GM13976 (cell line): ENCODE data around the gene ASAP2.

Experiments
- DNase-seq: peaks from one replicate; pipeline ENCODE4 v3.0.0; 2012; ENCODE audit warnings: low spot score
- CTCF ChIP-seq: IDR thresholded peaks from 2 replicates; pipeline ENCODE4 v1.5.1; 2012; ENCODE audit warnings: borderline replicate concordance, mild to moderate bottlenecking; ENCODE audit not compliant: insufficient read depth; ENCODE audit errors: extremely low read depth, missing control alignments, control extremely low read depth
- in situ Hi-C: fragments of 300-500 bp; cut with MboI; formaldehyde crosslinking; loops from one replicate; pipeline ENCODE4 v1.12.0; 2022; ENCODE audit warnings: low sequenced_read_pairs, mixed read lengths, inconsistent platforms; ENCODE audit not compliant: unreplicated experiment

ASAP2 gene

DNA sequence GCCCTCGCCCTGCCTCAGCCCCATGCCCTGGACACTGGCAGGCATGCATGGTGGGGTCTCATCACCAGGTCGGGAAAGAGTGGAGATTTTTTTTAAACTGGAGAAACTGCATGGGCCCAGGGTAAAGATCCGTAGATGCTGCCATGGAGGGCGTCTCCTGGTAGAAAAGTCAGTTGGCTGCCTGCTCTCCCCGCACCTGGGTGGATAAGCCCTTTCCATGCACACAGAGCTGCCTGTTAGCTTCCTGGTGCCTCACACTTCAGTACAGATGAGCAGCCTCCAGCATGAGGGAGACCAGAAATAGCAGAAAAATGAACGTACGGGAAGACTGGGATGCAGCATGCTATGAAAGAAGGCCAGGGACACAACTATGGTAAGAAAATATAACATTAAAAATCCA lies 92.0 kb downstream of the ASAP2 start:
- no peak for DNase-seq
- no peak for TF ChIP-seq CTCF
- in situ Hi-C loops, result no loop called here

GRCh38 chr2:9299161-9300100 lies 92.8 kb downstream of the ASAP2 start:
- in situ Hi-C loops, result no loop called here
- no peak for TF ChIP-seq CTCF
- DNase-seq, result no peak

DNA sequence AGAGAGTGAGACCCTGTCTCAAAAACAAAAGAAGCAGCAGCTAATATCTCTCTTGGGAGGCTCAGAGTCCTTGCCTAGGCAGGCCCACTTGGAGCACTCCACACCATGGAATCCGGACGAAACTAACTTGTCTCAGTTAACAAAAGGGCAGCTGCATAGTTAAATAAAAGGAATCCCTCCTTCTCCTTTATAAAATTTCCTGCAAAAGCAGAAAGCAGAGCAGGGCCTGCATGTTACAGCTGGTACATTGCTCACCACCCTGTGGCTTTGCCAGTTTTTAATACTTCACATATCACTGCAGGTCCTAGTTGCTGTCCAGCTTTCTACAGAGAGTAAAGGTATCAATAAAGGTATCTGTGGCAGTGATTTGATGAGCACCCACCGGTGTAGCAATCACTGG lies 93.6 kb downstream of the ASAP2 start:
- DNase-seq, result no peak
- TF ChIP-seq CTCF, result no peak
- in situ Hi-C loops, result no loop called here

DNA sequence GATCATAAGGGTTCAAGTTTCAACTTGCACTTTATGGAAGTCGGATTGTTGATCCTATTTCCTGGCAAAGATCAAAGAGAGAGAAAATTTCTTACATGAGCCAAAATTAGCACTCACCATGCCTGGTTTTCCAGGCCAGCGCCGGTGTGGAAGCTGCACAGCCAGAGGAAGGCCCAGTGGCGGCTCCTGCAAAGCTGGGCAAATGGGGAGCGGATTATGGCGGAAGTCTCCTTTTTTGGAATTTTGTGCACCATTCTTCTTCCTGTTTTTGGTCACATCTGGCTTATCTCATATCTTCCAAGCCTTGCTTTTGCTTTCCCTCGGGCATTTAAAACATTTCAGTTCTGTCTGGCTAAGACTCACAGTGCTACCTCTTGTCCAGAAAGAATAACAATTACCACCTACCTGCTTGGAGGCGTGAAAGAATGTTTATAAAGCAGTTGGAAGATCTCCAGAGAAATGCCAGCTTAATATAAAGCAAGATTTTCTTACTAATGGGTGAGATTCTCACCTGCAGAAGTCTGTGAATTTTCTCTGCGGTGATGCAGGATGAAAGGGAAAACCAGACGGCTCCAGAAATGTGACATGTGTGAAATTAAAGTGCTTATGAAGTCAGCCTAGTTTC lies 94.3 kb downstream of the ASAP2 start:
- in situ Hi-C loops, result no loop called here
- no peak for DNase-seq
- no peak for TF ChIP-seq CTCF

GRCh38 chr2:9302755-9303154 lies 96.1 kb downstream of the ASAP2 start:
- in situ Hi-C loops, result no loop called here
- TF ChIP-seq CTCF, result no peak
- DNase-seq, result no peak

DNA sequence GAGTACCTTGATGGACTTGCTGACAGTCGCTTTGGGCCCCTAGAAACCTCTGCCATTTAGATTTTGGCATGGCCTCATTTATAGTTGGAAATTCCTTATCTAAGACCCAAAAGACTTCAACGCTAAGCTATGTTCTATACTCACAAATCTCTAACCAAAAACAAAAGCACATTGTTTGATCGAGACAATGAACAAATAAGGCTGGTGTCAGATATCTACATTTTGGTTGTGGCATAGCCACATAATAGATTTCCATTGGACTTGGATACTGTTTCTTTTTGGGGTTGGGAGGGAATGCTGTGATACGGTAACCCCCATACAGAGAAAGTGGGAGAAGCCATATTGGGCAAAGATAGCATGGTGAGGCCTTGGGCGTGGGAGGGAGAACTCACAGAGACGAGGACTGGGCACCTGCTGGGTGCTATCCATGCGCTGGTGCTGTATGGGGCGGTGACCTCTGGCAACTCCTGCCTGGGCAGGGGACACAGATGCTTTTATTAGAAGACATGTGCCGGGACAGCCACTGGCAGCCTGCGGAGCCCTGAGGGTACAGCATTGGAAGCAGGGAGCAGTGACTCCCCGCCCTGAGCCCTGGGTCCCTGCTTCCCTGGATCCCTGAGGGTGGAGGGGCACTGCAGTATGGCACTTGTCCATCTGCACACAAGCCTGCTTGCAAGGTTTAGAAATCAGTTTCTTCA lies 97.1 kb downstream of the ASAP2 start:
- in situ Hi-C loops, result no loop called here
- no peak for TF ChIP-seq CTCF
- DNase-seq, result no peak
